GM21367 (cell line): Measurements from ENCODE around the gene ENTPD3.

ENCODE experiments used
- ATAC-seq: cut with Tn5 transposase; IDR thresholded peaks from one replicate; pipeline ENCODE4 v1.9.1; 2021; ENCODE audit not compliant: unreplicated experiment

ENTPD3 gene, protein sequence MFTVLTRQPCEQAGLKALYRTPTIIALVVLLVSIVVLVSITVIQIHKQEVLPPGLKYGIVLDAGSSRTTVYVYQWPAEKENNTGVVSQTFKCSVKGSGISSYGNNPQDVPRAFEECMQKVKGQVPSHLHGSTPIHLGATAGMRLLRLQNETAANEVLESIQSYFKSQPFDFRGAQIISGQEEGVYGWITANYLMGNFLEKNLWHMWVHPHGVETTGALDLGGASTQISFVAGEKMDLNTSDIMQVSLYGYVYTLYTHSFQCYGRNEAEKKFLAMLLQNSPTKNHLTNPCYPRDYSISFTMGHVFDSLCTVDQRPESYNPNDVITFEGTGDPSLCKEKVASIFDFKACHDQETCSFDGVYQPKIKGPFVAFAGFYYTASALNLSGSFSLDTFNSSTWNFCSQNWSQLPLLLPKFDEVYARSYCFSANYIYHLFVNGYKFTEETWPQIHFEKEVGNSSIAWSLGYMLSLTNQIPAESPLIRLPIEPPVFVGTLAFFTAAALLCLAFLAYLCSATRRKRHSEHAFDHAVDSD

DNA sequence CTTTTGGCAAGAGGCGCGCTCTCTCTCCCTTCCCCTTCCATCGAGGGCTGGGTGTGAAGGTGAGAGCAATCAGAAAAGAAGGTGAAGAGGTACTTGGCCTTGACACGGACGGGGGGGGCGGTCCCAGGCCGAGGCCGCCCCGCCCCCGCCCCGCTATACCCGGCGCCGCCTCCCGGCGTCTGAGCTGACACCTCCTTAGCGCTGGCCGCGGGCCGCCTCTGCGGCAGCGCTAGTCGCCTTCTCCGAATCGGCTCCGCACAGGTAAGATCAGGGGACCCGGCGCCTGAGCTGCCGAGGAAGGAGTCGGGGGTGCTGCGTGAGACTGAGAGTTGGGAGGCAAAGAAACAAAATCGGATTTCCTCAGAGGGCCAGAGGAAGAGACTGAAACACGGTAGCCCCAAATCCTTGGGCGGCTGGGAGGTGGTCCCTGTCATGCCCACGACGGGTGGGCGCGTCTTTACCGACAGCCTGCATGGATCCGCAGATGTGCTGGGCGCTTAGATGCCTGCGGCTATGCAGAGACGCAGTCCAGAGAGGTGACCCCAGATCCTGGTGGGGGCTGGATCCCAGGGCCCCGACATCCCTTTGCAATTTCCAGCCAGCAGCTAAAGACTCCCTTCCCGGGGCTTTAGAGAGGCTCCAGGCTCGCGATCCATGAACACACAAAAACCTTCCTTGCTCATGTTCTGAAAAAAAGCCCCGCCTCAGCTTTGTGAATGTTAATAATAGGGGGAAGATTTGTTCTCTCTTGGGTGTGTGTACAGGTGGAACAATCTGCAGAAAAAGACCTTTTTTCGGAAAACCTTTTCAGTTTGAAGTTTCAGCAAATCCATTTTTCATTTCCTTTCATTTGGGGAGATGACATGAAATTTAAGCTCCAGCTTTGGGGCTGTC, at the start of gene ENTPD3:
ENTPD3 (plus strand) TSS at position 184 of the 894 bp plus-strand sequence. CDS start 874 bp downstream, outside the sequence.
- ATAC-seq: no peak

DNA sequence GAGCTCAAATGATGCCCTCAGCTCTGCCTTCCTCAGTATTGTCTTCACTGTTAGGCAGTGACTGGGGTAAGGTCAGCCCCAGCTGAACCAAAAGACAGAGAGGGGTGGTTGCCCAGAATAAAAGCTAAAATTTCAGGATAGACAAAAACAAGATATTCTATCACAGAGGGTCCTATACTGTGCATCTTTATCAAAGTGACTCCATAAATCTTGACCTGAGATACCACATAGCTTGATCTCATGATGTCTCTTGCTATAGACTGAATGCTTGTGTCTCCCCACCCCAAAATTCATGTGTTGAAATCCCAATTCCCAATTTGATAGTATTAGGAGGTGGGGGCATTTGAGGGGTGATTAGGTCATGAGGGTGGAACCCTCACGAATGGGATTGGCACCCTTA, 47.1 kb upstream of the ENTPD3 start:
- no peak for ATAC-seq

DNA sequence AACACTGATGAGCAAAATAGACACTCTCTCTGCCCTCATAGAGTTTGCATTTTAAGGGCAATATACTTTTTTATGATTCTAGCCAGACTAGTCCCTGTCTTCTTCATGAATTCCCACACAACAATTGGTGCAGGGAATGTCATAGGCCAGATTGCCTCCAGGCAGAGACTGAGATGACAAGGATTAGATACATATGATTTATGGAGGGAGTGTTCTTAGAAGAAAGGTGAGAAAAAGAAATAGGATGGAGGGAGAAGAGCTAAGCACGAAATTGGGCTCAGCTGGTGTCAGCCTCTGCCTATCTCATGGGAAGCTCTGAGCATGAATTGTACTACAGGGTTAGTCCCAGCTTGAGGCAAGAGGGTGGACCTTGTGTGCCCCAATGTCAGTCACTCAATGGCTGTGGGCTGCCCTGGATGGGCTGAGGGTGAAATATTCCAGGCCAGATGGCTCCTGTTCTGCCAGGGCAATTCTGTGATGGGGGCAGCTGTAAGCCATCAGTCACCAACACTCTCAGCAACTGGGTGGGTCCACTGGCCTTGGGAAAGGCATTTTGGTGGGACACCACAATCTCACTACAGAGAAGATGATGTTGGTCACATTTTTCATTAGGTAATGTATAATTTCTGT, 46.3 kb upstream of the ENTPD3 start:
- ATAC-seq: no peak

- no peak for ATAC-seq
These were observed 45.3 kb upstream of the ENTPD3 start for GRCh38 chr3:40341671-40342070.

DNA sequence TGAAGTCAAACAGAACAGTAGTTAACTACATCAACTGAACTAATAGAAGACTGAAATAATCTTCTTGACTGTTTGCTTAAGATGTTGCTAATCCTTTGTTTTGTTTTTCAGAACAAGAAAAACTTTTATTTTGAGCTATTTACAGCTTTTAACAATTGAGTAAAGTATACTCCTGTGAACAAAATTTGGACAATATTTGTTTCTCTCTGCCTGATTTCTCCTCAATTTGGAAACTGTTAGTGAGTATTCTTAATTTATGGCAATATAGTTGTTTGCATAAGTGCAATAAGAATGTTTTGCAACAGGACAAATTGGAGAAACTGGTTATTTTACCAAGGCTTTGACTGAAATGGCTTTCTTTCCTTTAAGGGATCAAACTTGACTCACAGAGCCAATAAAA, 36.5 kb upstream of the ENTPD3 start:
- no peak for ATAC-seq

DNA sequence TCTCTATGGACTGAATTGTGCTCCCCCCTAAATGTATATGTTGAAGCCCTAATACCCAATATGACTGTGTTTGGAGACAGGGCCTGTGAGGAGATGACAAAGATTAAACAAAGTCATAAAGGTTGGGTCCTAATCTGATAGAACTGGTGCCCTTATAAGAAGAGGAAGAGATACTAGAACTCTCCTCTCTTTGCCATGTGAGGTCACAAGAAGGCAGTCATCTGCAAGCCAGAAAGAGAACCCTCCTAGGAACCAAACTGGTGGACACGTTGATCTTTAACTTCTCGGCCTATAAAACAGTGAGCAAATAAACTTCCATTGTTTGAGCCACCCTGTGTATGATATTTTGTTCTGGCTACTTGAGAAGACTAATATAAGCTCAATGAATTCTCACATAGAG, 31.6 kb upstream of the ENTPD3 start:
- no peak for ATAC-seq

- ATAC-seq: no peak
These were observed 28.5 kb upstream of the ENTPD3 start for GRCh38 chr3:40358454-40358853.

DNA sequence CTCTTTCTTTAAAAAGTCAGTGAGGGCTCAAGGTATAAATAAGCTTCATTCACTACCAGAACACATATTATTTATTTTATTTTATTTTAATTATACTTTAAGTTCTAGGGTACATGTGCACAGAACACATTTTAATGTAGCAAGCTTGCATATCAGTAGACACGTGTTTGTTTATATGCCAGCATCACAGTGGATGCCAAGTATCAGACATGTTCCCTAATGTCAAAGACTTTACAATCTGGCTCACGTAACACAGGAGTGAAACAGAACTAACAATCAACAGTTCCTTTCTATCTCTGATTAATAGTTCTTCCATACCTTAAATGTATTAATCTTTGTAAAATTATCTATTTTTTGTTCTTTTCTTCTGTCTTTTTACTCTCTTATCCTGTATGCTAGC, 23.3 kb upstream of the ENTPD3 start:
- ATAC-seq: no peak

DNA sequence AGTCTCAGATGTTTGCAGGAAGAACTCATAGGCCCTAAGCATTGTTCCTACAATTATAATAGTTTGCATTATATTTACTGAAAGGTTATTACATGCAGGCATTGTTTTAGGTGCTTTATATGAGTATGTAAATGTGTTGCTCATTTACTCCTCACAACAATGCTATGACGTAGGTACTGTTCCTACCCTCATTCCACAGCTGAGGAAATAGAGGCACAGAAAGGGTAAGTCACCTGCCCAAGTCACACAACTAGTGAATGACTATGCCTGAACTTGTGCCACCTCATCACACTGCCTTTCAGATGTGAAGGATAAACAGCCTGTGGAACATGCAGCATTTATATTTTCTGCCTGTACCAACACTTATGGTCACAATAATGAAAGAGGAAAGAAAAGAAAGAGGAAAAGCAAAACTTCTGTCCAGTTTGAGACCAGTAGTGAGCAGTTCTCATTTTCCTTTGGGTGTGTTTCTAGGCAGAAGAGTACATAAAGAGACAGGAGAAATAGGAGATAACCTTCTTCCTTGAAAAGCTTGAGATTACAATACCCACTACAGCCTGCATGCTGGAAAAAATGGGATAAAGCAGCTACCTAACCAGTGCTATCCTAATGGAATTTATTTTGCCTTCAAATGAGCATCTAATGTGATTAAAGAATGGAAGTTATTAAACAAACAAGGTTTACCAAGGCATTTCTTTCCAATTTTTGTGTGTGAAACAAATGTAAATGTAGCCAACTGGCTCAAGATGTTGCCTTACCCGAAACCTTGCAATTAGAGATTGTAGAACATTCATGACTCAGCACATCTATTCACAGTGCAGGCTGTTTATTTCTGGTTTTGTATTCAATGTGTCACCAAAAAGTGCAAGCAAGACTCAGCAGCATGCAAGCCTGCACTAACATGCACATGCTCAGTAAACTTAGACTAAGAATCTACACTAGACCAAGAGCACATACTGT, 20.5 kb upstream of the ENTPD3 start:
- no peak for ATAC-seq

GRCh38 chr3:40369716-40370115, 17.3 kb upstream of the ENTPD3 start:
- ATAC-seq: no peak

- ATAC-seq: no peak
These were observed 9.2 kb upstream of the ENTPD3 start for GRCh38 chr3:40377822-40378221.

GRCh38 chr3:40379674-40380306, 7.2 kb upstream of the ENTPD3 start:
- no peak for ATAC-seq

GRCh38 chr3:40381904-40382616, 4.9 kb upstream of the ENTPD3 start:
- no peak for ATAC-seq

GRCh38 chr3:40382617-40382979, 4.4 kb upstream of the ENTPD3 start:
- ATAC-seq: no peak

GRCh38 chr3:40386213-40386612, 771 bp upstream of the ENTPD3 start:
- no peak for ATAC-seq

- no peak for ATAC-seq
These were observed 891 bp downstream of the ENTPD3 start for GRCh38 chr3:40387895-40388254.

DNA sequence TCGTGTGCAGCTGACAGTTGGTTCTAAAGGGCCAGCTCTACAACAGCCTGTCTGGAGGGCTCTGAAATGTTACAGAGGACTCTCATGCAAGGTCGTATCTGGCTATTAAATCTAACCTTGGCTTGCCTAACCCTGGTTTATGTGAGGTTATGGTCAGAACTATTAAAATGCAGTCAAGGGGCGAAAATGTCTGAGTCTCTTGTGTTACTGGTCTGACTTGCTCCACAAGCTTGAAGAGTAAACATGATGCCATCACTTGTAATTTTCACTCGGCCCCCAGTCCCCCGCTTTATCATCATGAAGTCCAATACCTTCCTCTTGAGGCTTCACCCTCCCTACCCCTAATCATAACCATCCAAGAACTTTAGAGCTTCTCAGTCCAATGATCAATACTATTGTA, 9.4 kb downstream of the ENTPD3 start:
- no peak for ATAC-seq

DNA sequence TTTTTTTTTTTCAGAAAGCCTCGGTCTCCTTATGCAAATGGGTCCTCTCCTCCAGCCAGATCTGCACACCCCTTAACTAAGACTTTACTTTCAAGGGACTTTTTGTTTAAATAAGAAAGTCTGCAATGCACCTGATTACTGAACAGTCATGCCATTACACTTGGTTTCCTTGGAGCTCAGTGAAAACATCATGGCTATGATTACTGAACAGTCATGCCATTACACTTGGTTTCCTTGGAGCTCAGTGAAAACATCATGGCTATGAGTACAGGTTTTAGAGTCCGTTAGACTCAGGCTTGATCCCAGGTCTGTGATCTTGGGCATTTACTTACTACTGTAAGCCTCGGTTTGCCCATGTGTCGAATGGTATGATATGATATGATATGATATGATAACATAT, 10.1 kb downstream of the ENTPD3 start:
- ATAC-seq: no peak

DNA sequence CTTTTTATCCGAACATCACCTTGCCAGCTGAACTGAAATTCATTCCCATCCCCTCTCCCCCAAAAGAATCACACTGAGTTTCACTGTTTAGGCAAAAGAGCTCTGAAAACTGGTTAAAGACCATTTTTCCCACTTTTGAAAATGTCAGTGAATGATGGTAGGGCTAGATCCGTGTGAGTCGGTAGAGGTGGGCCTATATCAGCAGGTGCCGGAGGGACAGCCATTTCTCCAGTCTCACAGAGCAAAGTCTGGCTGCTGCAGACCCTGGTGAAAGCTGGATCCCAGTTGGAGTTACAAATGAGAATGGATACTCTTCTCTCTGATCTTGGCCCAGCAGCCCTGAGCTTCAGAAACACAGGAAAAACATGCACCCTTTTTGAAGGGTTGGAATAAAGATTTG, 10.9 kb downstream of the ENTPD3 start:
- ATAC-seq: no peak
